GM19463 (cell line): ENCODE results near the gene POTEI.
"Not testable (repeated sequence)": the region's sequence is repeated elsewhere in the genome, so short reads cannot be mapped to it uniquely, and the experiment has no call there.

Source experiments
- ATAC-seq: cut with Tn5 transposase; IDR thresholded peaks from one replicate; pipeline ENCODE4 v1.9.1; 2021; ENCODE audit warnings: mild to moderate bottlenecking, moderate library complexity; ENCODE audit not compliant: unreplicated experiment

The POTEI gene

GRCh38 chr2:130509228-130509627 lies at the start of gene POTEI:
TSS of gene POTEI (minus strand) at chr2:130509328. CDS start at chr2:130509235, 93 bp downstream.
- not testable (repeated sequence) for ATAC-seq

GRCh38 chr2:130556441-130556840 lies 47.3 kb upstream of the POTEI start:
- ATAC-seq = not testable (repeated sequence)

- not testable (repeated sequence) for ATAC-seq
These were observed 45.0 kb upstream of the POTEI start for GRCh38 chr2:130554178-130554577.

- not testable (repeated sequence) for ATAC-seq
These were observed 40.3 kb upstream of the POTEI start for GRCh38 chr2:130549475-130549874.

- not testable (repeated sequence) for ATAC-seq
These were observed 39.3 kb upstream of the POTEI start for GRCh38 chr2:130548418-130548817.

GRCh38 chr2:130544978-130545377 lies 35.9 kb upstream of the POTEI start:
- ATAC-seq = not testable (repeated sequence)

- ATAC-seq = not testable (repeated sequence)
These were observed 34.8 kb upstream of the POTEI start for GRCh38 chr2:130543785-130544528.

- ATAC-seq = not testable (repeated sequence)
These were observed 33.7 kb upstream of the POTEI start for GRCh38 chr2:130542789-130543188.

GRCh38 chr2:130538271-130538670 lies 29.1 kb upstream of the POTEI start:
- ATAC-seq = not testable (repeated sequence)

- not testable (repeated sequence) for ATAC-seq
These were observed 27.5 kb upstream of the POTEI start for GRCh38 chr2:130536654-130537053.

- peak; percentile 25 for ATAC-seq
These were observed 22.5 kb upstream of the POTEI start for GRCh38 chr2:130531672-130532071.

- ATAC-seq = peak; percentile 98
These were observed 22.1 kb upstream of the POTEI start for GRCh38 chr2:130531225-130531624.

- ATAC-seq = not testable (repeated sequence)
These were observed 21.1 kb upstream of the POTEI start for GRCh38 chr2:130530212-130530611.

- not testable (repeated sequence) for ATAC-seq
These were observed 20.4 kb upstream of the POTEI start for GRCh38 chr2:130529545-130529944.

GRCh38 chr2:130527365-130527967 lies 18.3 kb upstream of the POTEI start:
- not testable (repeated sequence) for ATAC-seq

GRCh38 chr2:130522390-130522789 lies 13.3 kb upstream of the POTEI start:
- not testable (repeated sequence) for ATAC-seq

- not testable (repeated sequence) for ATAC-seq
These were observed 11.9 kb upstream of the POTEI start, which contains the start of gene CFC1B for GRCh38 chr2:130520992-130521391. TSS of gene CFC1B (plus strand) at chr2:130521222. CDS start at chr2:130521485, 263 bp downstream.

GRCh38 chr2:130518516-130519106 lies 9.5 kb upstream of the POTEI start:
- ATAC-seq = not testable (repeated sequence)

GRCh38 chr2:130511747-130512451 lies 2.8 kb upstream of the POTEI start:
- not testable (repeated sequence) for ATAC-seq

GRCh38 chr2:130510807-130511746 lies 1.9 kb upstream of the POTEI start:
- ATAC-seq = not testable (repeated sequence)
